Right renal cortex interstitium (tissue), 3 donors: Measurements from ENCODE around the gene ARGLU1. TPM values are rescaled to one million over a fixed set of nuclear protein-coding genes. Genes with fewer than 3 reads are reported as not detected.

ENCODE experiments used
- DNase-seq, 3 donors: peaks; one replicate each; pipeline ENCODE4 v3.0.0-alpha.2; 2013; ENCODE audit warnings: low read depth in 3 of 3, low spot score in 2 of 3
- polyA plus RNA-seq, 3 donors: library from polyadenylated mRNA; unstranded; fragments of 120-200 nt; gene quantifications; one replicate each; pipeline ENCODE4 v1.2.1, GENCODE V29; 2013; ENCODE audit not compliant: insufficient read length in 3 of 3

The ARGLU1 gene
- polyA plus RNA-seq, 3 donors: 309 to 398 (median 384) TPM

- DNase-seq: no peak
Measured at GRCh38 chr13:106588367-106588766, 20.4 kb upstream of the ARGLU1 start.

- no peak for DNase-seq
Measured at GRCh38 chr13:106587787-106588186, 19.9 kb upstream of the ARGLU1 start.

GRCh38 chr13:106586648-106587166, 18.8 kb upstream of the ARGLU1 start:
- no peak for DNase-seq

- no peak for DNase-seq
Measured at GRCh38 chr13:106581225-106581624, 13.3 kb upstream of the ARGLU1 start.

DNA sequence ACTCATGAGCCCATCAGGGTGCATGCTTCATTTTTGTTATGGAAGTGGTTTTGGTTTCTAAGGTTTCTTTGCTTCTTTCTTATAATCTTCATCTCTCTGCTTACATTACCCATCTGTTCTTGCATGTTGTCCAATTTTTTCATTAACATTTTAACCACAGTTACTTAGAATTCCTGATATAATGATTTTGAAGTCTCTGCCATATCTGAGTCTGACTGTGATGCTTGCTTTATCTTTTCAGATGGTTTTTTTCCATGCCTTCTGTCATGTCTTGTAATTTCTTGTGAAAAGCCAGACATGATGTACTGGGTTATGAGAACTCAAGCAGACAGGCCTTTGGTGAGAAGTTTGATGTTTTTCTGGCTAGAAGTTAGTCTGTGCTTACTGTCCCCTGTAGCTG, 8.0 kb upstream of the ARGLU1 start:
- DNase-seq: no peak

- no peak for DNase-seq
Measured at GRCh38 chr13:106573868-106574267, 5.9 kb upstream of the ARGLU1 start.

GRCh38 chr13:106573284-106573846, 5.4 kb upstream of the ARGLU1 start:
- DNase-seq: no peak

- DNase-seq: no peak
Measured at GRCh38 chr13:106570299-106570852, 2.4 kb upstream of the ARGLU1 start.

DNA sequence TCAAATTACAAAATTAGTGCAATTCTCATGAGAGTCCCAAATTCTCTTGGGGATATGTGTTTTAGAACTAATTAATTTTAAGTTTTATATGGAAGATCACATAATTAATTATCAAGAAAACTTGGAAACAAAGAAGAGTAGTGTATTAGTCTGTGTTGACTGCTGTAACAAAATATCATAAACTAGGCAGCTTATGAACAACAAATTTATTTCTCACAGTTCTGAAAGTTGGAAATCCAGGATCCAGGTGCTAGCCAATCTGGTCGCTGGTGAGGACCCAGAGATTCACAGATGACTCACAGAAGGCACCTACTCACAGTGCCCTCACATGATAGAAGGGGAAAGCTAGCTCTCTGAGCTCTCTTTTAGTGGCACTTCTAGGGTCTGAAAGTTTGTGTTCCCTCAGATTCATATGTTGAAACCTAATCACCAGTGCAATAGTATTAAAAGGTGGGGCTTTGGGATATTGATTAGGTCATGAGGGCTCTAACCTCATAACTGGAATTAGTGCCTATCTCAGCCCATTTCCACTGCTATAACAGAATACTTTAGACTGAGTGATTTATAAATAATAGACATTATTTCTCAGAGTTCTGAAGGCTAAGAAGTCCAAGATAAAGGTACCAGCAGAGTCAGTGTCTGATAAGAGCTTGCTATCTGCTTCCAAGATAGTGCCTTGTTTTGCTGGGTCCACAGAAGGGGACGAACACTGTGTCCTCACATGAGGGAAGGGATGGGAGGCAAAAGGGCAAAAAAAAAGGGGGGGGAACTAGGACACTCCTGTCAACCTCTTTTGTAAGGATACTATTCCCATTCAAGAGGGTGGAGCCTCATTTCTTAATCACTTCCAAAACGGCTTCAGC, 1.5 kb upstream of the ARGLU1 start:
- no peak for DNase-seq

DNA sequence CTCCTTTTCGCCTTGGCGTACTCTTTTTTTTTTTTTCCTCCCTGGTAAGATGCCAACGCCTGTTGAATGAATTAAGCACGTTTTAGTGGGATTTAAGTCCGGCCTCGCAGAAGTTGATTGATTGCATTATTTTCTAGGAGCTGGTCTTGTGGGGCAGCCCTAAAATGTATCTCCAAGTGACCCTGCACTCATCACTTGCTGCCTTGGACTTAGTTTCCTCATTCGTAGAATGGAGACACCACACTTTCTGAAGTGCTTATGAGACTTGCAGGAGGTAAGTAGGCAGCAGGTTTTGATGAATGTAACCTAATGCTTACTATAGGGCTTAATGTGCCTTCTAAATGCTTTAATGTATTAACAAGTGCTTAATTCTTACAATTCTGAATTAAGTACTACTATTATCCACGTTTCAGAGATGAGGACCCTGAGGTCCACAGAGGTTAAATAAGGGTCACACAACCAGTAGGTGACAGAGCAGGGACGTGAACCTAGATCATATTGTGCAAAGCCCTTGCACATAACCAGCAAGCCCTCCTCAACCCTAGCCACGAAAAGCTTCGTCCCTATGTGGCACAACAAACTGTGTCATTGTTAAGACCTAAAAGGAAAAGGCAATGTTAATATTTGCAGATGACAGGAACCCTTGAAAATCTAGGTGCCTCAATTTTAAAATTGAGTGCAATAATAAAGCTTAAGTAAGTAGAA, 514 bp upstream of the ARGLU1 start:
- DNase-seq: no peak

GRCh38 chr13:106566641-106567473, 1.1 kb downstream of the ARGLU1 start:
- no peak for DNase-seq

DNA sequence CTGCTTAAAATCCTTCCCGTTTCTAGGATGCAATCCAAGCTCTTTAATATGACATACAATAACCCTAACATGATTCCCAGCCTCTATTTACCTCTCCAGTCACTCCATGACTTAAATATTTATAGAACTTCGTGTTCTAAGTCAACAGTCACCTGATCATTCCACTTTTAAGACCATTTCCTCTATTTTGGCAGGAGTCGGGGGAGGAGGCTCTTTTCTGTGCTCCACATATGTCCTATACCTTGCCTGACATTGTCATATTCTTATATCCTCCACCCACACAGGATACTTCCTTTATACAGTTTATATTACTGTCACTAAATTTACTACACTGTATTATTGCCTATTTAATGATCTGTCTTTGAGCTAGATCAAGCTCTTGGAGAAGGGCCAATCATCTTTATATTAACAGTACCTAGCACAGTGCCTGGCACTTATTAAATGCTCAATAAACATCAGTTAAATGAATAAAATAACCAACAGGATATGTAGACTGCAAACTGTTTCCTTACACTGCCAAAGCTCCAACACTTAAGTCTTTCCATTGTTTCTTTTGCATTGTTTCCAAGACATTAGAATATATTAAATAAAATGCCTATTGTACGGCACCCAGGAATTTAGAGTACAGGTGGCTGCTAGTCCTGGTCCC, 2.7 kb downstream of the ARGLU1 start:
- no peak for DNase-seq

- DNase-seq: no peak
Measured at GRCh38 chr13:106562301-106562700, 5.6 kb downstream of the ARGLU1 start.

DNA sequence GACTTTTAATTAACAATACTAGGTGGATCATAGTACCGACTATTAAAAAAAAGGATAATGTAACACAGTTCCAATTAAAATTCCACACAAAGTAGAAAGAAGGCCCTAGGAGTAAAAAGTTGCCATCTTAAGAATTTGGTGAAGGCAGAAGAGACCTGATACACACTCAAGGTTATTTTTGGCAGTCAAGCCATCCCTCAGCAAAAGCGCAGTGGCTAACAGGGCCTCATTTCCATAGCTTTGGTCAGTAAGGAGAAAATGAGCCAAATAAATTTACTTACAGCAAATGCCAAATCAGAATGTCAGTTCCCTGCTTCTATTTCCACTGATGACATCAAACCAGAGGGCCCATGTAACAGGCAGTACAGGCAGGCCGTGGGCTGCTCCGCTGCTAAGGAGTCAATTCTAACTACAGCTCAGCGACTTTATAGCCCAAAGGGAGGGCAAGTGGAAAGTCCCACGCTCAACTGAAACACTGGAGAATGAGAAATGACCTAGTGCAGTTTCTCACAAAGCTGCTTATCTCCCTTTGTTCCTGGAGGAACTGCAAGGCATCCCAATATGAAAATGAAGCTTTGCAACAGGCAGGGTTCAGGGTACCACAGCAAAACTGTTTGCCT, 6.3 kb downstream of the ARGLU1 start:
- DNase-seq: no peak

DNA sequence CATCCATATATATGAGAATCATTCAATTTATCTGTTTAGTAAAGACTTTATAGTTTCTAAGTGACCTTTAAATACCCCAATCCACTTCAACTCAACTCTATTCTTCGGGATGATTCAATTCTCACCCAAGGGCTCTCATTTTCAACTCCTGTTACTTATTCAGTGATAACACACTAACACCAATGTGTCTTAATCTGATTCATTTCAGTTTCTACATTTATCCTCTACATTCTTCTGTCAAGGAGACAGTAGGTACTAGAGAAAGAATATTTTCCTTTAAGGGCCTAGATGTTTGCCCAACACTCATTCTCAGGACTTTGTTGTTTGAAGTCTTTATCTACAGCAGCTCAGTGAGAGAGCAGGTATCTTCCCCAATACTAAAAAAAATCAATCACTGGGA, 7.1 kb downstream of the ARGLU1 start:
- no peak for DNase-seq

DNA sequence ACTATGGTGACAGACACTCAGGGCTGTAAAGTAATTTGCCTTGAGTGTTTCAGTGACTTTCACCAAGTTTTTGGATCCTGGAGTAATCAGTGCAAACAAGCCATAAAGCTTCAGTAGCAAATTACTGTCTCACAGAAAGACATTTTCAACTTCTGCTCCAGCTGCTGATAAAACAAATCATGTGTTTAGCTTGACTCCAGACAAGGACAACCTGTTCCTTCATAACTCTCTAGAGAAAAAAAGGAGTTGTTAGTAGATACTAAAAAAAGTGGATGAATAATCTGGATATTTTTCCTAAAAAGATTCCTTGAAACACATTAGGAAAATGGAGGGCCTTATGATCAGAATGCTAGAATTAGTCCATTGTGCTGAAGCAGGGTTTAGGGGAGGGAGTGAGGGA, 9.4 kb downstream of the ARGLU1 start:
- no peak for DNase-seq

DNA sequence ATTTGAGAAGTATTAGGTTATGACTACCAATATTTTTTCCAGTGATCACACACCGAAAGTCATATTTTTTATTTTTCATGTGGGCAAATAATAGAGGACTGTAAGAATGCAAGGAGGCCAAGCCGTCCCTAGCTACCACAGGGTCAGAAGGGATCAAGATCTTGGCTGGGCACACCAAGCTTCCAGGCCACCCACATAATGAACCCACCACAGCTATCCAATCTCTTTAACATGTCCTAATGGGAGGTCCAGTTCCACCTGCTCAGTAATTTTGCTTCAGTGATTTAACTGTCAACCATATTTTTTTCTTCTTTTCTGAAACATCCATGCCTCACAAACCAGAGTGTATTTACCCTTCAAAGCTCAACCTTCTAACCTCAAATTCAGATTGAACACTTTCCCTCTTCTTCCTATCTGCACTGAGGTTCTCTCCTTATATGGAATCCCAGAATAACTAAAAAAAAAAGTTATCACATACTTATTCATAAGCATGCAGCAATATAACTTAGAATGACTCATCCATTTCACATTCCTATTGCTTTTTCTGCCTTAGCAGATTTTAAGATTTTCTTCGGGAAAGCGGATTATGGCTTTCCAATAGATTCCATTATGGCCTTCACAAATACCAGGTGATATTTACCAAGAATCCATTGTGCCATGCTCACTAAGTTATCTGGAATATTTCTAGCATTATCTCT, 12.2 kb downstream of the ARGLU1 start:
- no peak for DNase-seq

- no peak for DNase-seq
Measured at GRCh38 chr13:106551751-106552150, 16.2 kb downstream of the ARGLU1 start.

- DNase-seq: no peak
Measured at GRCh38 chr13:106551350-106551749, 16.6 kb downstream of the ARGLU1 start.
